Motor neuron (in vitro differentiated cells): ENCODE measurements around the gene PITPNM3. TPM values are rescaled to one million over a fixed set of nuclear protein-coding genes. Genes with fewer than 3 reads are reported as not detected.

Source experiments
- ATAC-seq, 8 experiments: fragments of 200-7000 bp; cut with Tn5 transposase; replicated peaks in 6 of 8; 2 replicates each; pipeline ENCODE4 v1.8.0; 2021; ENCODE audit warnings: mild to moderate bottlenecking in 8 of 8, moderate library complexity in 8 of 8
- H3K27ac ChIP-seq, 2 donors: fragments of 250-450 bp; sonication (Bioruptor Pico); 2 replicates each; pipeline ENCODE4 v1.9.0; 2021; ENCODE audit warnings: antibody characterized with exemption in 2 of 2, mild to moderate bottlenecking in 2 of 2, moderate library complexity in 1 of 2
- H3K4me1 ChIP-seq, 2 donors: fragments of 250-450 bp; sonication (Bioruptor Pico); replicated peaks in 1 of 2; 2 replicates each; pipeline ENCODE4 v1.6.1; 2021; ENCODE audit warnings: antibody characterized with exemption in 2 of 2, mild to moderate bottlenecking in 2 of 2, moderate library complexity in 1 of 2
- H3K4me3 ChIP-seq, 5 donors: fragments of 250-450 bp; sonication (Bioruptor Pico); 2 replicates each; pipeline ENCODE4 v1.9.0; 2021; ENCODE audit warnings: antibody characterized with exemption in 5 of 5, mild to moderate bottlenecking in 5 of 5, moderate library complexity in 4 of 5
- WGBS, 10 experiments: fragments of 450-650 bp; shearing (Covaris generic); methylation state at CpG; one replicate each; pipeline ENCODE4 v1.0.0; 2022; 5-methylcytosine and 5-hydroxymethylcytosine counted together
- in situ Hi-C, 9 experiments: fragments of 400-800 bp; cut with MboI; loops; one replicate each; pipeline ENCODE4 v1.15.0; 2021; ENCODE audit warnings: low sequenced_read_pairs in 9 of 9, low pct_unique_long_range_greater_than_20kb in 2 of 9; ENCODE audit not compliant: unreplicated experiment in 9 of 9
- total RNA-seq, 8 experiments: library from RNA; unstranded; fragments of 300-600 nt; gene quantifications; 2 replicates each; pipeline versions ENCODE4 v1.2.3 to v1.2.4, GENCODE V29; 2022

PITPNM3 gene
- total RNA-seq, 8 experiments from 2014 or later: 0.31 to 10.1 (median 1.7) TPM

- Histone ChIP-seq H3K4me3 (no peak overlapping the region), H3K4me1 (peaks cover 19 to 24% of the 10 kb centered on the region in 2 donors), H3K27ac (no peak overlapping the region)
- peak in 7 of 8 experiments; percentile 26 to 77 (median 42) for ATAC-seq
- in situ Hi-C loops: no loop called here
- 0 to 85% (median 52%) methylated on average over 1 to 10 of the region's 15 CpGs for WGBS, 10 experiments
These were observed 59.5 kb downstream of the PITPNM3 start for GRCh38 chr17:6496640-6497441.

GRCh38 chr17:6496116-6496481 lies 60.3 kb downstream of the PITPNM3 start:
- 0 to 50% (median 36%) methylated on average over 1 to 5 of the region's 8 CpGs; no CpG with 5 or more reads in 4 of the 10 experiments for WGBS, 10 experiments
- Histone ChIP-seq H3K27ac (no peak overlapping the region), H3K4me3 (no peak overlapping the region), H3K4me1 (peaks cover 19 to 24% of the 10 kb centered on the region in 2 donors)
- peak in 7 of 8 experiments; percentile 48 to 78 (median 71) for ATAC-seq
- in situ Hi-C loops: no loop called here

- no peak overlapping the region for H3K27ac ChIP-seq
- in situ Hi-C loops: no loop called here
- peak in 4 of 8 experiments; percentile 1 to 14 (median 8) for ATAC-seq
- 38 to 90% (median 59%) methylated on average over 2 to 7 of the region's 15 CpGs; no CpG with 5 or more reads in 4 of the 10 experiments for WGBS, 10 experiments
- no peak overlapping the region for H3K4me3 ChIP-seq
- peaks cover 19 to 24% of the 10 kb centered on the region in 2 donors for H3K4me1 ChIP-seq
These were observed 60.8 kb downstream of the PITPNM3 start for GRCh38 chr17:6495450-6496115.

- ATAC-seq: no peak
- Histone ChIP-seq H3K27ac (no peak overlapping the region), H3K4me1 (peaks cover 19 to 24% of the 10 kb centered on the region in 2 donors), H3K4me3 (no peak overlapping the region)
- in situ Hi-C loops: no loop called here
- WGBS, 10 experiments: 0 to 100% (median 55%) methylated on average over 1 to 4 of the region's 5 CpGs; no CpG with 5 or more reads in 4 of the 10 experiments
These were observed 62.0 kb downstream of the PITPNM3 start for GRCh38 chr17:6494239-6494941.

- Histone ChIP-seq H3K27ac (no peak overlapping the region), H3K4me1 (peaks cover 16 to 20% of the 10 kb centered on the region in 2 donors), H3K4me3 (no peak overlapping the region)
- in situ Hi-C loops: no loop called here
- 40 to 100% (median 57%) methylated on average over 1 to 2 of the region's 4 CpGs; no CpG with 5 or more reads in 3 of the 10 experiments for WGBS, 10 experiments
- ATAC-seq: no peak
These were observed 63.3 kb downstream of the PITPNM3 start for GRCh38 chr17:6492892-6493674.

GRCh38 chr17:6491071-6491700 lies 65.2 kb downstream of the PITPNM3 start:
- H3K4me3 ChIP-seq: no peak overlapping the region
- 29 to 90% (median 88%) methylated on average over 1 to 4 of the region's 7 CpGs; no CpG with 5 or more reads in 5 of the 10 experiments for WGBS, 10 experiments
- H3K4me1 ChIP-seq: peaks cover 1 to 4% of the 10 kb centered on the region in 2 donors
- in situ Hi-C loops: no loop called here
- no peak overlapping the region for H3K27ac ChIP-seq
- no peak for ATAC-seq

- no peaks in the 10 kb centered on the region for H3K4me1 ChIP-seq
- WGBS, 10 experiments: 20 to 83% (median 40%) methylated on average over 1 to 2 of the region's 6 CpGs; no CpG with 5 or more reads in 3 of the 10 experiments
- ATAC-seq: no peak
- no peak overlapping the region for H3K27ac ChIP-seq
- no peak overlapping the region for H3K4me3 ChIP-seq
- in situ Hi-C loops: no loop called here
These were observed 67.3 kb downstream of the PITPNM3 start for GRCh38 chr17:6489016-6489550.

GRCh38 chr17:6488008-6488539 lies 68.3 kb downstream of the PITPNM3 start:
- Histone ChIP-seq H3K4me3 (no peak overlapping the region), H3K27ac (no peak overlapping the region), H3K4me1 (no peaks in the 10 kb centered on the region)
- in situ Hi-C loops: no loop called here
- 0 to 80% (median 50%) methylated on average over 1 to 6 of the region's 6 CpGs; no CpG with 5 or more reads in 2 of the 10 experiments for WGBS, 10 experiments
- ATAC-seq: peak in 1 of 8 experiments; percentile 20

GRCh38 chr17:6487251-6488007 lies 68.9 kb downstream of the PITPNM3 start:
- ATAC-seq: peak in 2 of 8 experiments; percentile 77 to 85
- 0 to 90% (median 60%) methylated on average over 2 to 13 of the region's 13 CpGs; no CpG with 5 or more reads in 3 of the 10 experiments for WGBS, 10 experiments
- in situ Hi-C loops: no loop called here
- Histone ChIP-seq H3K4me3 (no peak overlapping the region), H3K27ac (no peak overlapping the region), H3K4me1 (no peaks in the 10 kb centered on the region)

GRCh38 chr17:6485646-6486412 lies 70.5 kb downstream of the PITPNM3 start:
- Histone ChIP-seq H3K27ac (no peak overlapping the region), H3K4me1 (no peaks in the 10 kb centered on the region), H3K4me3 (no peak overlapping the region)
- in situ Hi-C loops: no loop called here
- no peak for ATAC-seq
- 0 to 100% (median 68%) methylated on average over 1 to 4 of the region's 5 CpGs for WGBS, 10 experiments
